Activated T-helper 1 cell treated with anti-CD3 and anti-CD28 coated beads, Interleukin-2, amount 50 U/mL, for 16 hours (primary cell): ENCODE measurements around the gene FNBP1L.
"Not testable (repeated sequence)": the region's sequence is repeated elsewhere in the genome, so short reads cannot be mapped to it uniquely, and the experiment has no call there.

Source experiments
- DNase-seq, 2 donors: peaks; one replicate each; pipeline ENCODE4 v3.0.0-alpha.2; 2020; ENCODE audit warnings: low read depth in 1 of 2, low spot score in 1 of 2

FNBP1L gene

DNA sequence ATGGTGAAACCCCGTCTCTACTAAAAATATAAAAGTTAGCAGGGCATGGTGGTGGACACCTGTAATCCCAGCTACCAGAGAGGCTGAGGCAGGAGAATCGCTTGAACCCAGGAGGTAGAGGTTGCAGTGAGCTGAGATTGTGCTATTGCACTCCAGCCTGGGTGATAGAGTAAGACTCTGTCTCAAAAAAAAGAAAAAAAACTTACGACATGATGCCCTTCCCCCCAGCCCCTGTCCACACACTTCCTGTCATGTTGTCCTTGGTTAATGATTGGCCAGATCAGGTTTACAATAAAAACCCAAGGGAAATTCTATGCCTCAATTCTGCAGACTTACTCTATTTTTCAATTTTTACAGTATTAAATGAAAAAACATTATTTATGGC, 143.4 kb downstream of the FNBP1L start:
- DNase-seq = not testable (repeated sequence)

DNA sequence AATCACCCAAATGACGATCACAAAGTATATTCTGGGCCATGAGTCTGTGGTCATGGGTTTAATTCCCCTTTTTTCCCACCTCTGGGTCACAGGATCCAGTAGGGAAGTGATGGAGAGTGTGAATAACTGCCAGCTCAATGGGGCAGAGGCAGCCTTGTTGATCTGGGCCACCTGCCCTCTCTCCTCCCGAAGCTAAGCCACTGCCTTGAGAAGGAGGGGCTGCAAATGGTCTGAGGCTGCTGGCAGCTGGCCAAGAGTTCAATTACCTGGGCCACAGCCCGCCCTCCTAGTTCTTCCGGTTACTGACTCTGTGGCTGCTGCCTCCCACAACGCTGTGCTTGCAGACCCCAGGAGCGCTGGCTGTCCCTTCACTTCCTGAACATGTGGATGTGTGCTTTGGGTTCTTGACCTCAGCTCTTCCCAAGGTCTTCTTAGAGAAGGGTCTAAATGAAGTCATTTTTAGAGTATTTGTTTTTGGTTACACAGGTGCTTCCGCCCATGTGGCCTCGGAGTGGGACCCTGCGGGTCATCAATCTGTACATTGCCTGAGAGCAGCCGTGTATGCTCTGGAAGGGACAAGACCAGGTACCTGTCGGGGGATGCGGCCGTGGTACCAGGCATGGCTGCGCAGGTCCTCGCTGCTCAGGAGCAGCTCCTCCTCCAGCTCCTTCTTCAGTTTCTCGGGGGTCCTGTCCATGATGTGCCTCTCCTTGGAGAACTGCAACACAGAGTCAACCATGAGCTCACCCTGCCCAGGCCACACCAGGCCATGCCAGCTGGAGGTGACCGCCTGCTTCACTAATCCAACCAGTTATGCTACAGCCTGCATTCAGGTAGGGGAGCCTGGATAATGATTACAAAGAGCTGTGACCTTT, 144.0 kb downstream of the FNBP1L start:
- no peak for DNase-seq

DNA sequence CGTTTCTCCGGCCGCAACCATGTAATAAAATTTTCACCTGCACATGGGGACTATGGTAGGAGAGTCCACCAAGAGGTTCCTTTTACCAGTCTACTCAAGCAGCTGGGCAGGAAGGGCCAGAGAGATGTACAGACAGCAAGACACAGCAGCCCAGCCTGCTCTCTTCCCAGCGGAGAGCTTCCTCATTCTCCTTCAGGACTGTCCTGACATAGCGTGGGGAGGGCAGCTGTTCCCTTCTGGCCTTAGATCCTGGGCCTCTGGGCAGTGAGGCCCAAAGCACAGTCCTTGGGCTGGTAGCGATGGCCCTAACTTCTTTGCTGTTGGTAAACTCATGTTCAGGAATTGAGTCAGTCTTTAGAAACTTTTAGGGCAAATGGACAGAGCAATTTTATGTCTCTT, 144.6 kb downstream of the FNBP1L start:
- DNase-seq = no peak

DNA sequence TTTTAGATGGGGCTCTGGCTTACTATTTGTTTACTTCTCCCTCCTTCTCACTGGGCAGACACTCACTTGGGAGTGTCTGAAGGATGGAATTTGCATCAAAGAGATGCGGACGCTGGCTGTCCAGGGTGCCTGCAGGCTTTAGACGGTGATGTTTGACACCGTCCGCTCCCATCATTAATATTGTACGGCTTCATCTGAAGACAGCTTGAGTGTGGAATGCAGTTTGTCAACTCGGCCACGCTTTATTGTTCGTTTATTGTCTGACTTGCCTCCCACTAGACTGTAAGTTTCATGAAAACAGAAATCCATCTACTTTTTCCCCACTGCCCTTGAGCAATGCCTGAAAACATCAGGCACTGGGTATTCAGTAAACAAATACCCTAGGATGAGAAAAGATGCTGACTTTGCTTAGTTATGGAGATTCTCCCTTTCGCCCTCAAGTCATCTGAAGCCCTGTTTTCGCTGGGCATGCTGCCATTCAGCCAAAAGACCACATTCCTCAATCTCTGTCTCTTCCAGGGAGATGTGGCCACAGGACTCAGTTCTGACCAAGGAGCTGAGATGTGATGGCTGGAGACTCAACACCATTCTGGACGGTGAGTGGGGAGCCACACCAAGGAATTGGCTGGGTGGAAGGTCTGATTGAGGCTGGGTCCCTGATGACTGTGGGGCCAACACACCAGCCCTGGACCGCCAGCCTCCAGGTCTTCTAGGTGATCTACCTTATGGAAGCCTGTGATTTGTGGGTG, 146.1 kb downstream of the FNBP1L start:
- DNase-seq = no peak

DNA sequence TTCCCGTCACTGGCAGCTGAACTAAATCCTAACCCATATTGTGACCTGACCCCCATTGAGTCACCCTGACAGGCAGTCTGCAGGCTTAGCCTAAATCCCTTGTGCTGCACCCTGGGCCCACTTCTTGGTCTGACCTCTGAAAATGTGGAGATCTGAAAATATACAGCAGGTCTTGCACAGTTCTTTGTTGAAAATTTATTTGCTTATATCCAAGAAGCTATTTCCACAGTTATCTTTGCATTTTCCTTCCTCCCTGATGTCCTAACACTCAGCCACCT, 146.6 kb downstream of the FNBP1L start:
- no peak for DNase-seq

DNA sequence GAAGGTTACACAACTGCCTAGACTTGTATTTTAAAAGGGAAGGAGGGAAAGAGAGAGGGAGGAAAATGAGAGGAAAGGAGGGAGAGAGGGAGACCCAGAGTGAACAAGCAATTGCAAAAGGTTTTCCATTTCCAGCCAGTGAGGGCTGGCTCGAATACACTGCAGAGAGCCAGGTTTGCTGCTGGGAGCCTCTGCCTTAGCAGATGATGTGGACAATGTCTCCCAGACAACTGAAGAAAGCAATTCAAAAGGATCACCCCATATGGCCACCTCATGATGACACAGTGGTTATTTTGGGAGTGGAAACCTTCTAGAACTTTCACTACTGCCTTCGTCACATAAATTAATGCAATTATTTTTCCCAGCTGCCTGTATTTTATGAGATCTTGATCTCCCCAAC, 147.3 kb downstream of the FNBP1L start:
- DNase-seq = no peak

DNA sequence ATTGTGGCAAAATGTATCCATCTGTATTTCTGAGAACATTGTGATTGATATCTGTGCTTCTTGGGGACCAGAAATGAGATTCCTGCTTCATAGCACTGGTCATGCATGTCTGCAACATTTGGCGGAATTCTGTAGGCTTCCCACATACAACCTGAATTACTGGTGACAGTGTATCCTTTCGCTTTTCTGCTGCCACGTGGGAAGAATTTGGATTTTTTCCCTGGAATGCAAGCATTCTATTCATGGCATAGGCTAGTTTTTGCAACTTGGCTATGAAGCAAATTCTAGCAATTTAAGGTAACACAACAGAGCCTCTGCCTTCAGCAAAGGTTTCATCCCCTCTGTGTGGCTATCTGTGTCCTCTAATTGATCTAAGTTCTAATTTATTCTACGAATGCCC, 147.8 kb downstream of the FNBP1L start:
- DNase-seq = no peak

DNA sequence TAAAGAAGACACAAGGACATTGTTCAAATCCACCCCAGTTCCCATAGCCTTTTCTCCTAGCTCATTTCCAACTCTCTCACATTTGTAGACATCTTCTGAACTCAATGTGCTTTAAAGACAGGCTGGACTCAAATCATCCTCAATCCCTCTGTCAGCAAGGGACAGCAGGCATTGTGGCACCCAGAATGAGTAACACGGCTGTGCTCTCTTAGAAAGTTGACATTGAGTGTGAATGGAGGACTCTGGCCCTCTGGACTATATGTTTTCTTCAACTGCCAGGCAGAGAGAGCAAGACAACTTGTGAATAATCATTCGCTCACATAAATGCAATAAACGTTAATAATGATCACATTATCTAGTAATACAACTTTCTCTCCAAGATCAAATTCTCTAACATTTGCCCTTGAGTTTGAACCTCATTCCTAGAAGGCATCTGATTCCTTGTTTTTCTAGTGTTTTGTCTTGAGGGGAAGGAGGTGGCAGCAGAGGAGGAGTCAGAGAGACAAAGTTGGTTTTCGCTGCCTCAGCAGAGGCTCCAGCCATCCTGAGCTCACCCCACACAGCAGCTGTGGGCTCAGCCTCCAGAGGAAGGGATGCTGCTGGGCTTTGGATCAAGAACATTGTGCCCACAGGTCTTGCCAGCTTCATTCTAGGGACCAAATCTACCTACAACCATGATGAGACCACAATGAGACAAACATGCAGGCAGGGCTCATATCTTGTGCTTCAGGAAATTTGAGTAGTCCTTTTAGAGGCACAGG, 148.6 kb downstream of the FNBP1L start:
- no peak for DNase-seq

DNA sequence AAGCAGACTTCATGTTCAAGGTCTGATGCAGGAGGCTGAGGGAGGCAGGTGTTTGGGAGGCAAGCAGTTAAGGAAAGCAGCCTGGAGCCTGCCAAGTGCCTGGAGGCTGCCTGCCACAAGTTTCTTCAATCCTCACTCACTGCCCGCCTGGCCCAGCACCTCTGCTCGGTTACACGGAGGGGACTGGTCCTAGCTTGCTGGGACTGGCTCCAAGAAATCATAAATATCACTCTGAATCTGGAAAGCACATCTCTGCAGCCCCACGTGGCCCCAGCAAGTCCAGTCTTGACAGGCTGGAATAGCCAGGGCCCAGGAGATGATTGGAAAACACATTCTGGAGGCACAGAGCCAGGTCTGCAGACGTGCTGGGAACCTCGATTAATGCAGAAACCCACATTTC, 149.8 kb downstream of the FNBP1L start:
- no peak for DNase-seq

DNA sequence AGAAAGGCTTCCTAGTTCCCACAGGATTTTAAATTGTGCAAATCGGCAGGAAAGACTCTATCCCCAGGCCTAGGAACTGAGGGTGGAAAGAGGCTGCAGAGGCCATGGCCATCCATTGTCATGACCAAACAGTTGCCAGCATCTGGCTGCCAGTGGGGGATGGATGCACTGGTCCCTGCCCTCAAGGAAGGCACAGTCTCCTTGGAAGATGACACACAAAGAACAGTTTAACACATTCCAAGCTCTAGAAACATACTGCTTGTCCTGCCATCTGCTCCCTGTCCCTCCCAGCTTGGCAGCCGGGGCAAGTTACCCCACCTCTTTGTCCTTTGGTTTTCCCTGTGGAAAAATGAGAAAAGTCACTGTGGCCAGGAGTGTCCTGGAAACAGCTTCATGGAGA, 150.5 kb downstream of the FNBP1L start:
- no peak for DNase-seq

DNA sequence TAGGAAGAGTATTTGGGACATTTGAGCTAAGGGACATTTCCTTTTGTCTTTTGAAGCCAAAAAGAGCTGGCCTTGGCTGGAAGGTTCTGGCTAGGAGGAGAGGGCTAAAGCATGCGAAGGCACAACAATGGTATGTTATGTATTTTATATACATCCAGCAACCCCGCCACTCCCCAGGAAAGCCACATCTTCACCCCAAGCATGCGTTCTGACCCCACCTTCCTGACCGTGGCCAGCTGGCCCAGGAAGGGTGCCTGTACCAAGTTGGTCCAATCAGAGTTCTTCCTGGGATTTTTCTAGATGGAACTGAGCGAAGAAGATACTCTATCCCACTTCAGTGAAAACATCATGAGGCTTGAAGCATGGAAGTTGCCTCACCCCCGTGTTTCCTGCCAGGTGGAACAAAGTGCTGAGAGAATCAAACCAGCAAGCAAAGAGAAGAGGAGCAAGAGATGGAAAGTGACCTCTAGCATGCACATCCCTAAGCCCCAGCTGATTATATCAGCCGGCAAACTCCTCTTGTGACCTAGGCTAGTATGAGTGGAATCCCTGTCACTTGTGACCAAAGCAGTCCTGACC, 151.0 kb downstream of the FNBP1L start:
- DNase-seq = no peak

DNA sequence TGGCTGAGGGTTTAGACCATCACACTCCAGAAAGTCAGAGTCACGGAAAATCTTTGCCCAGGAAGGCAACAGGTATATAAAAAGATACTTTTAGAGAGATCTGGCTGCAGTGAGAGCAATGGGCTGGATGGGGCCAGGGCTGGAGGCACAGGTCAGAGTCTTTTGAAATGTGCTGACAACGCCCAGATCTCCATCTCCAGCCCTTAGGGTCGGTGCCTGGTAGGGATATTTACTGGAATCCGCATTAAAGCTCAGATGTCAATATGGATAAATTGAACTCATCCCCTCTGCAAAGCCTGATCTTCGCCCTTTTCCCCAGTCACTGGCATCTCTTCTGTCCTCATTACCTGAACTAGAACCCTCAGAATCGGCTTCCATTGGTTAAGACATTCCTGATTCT, 151.6 kb downstream of the FNBP1L start:
- DNase-seq = no peak

DNA sequence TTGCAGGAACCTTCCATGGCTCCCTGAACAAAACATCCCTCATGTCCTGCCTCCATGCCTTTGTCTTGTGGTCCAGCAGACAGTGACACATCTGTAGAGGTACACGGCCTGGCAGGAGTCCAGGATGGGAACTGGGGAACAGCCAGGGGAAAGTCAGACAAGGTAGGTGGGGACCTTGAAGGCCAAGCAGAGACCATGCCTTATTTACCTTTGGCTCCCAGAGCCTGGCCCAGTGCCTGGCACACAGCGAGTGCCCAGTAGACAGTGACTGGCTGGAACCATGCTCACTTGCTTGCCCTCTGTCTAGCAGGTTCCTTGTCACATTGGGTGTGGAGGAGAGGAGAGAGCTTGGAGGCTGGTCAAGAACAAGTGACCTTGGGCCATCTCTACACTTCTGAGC, 152.7 kb downstream of the FNBP1L start:
- DNase-seq = no peak

DNA sequence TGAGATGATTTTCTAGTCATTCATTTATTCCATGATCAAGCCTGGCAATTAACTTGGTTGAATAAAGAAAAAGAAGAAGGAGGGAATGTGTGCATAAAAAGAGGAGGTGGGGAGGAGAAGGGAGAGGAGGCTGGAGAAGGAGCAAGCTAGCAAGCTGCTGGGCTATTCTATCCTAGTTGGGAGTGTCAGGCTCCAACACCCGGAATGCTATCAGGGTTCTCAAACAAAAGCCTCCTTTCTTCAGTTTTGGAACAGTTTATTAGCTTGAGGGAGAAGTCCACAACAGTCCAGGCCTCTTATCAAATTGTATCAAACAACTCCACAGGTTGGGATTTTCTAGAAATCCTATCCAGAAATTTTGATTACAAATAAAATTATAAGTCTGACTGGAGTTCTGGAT, 153.8 kb downstream of the FNBP1L start:
- DNase-seq = no peak

DNA sequence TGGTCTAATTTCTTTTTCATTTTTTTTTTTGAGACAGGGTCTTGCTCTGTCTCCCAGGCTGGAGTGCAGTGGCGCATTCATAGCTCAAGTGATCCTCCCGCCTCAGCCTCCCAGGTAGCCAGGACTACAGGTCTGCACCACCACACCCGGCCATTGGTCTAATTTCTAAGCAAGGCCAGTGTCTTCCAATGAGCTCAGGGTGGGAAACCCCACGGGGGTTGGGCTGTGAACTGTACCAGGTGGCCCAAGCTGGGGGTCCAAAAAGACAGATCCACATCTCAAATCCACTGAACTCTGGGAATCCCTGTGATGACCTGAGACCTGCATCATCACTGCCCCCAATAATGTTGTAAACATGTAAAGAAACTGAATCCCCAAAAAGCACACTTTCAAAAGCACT, 154.2 kb downstream of the FNBP1L start:
- DNase-seq = no peak

DNA sequence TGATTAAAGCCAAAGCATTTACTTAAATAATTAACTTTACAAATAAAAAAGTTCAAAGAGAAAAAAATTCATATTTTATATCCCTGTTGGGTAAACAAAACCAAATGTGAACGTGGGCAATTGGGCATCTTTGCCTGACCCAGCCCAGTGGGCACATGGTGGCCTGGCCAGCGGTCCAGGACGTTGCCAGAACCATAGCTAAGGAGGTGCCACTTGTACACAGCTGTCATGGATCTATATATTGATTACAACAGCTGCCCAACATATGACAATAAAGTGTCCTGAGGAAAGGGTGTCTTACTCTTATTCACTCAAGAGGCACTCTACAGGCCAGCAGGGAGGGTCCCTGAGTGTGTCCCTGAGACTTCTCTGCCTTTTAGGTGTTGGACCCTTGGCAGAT, 155.2 kb downstream of the FNBP1L start:
- no peak for DNase-seq

DNA sequence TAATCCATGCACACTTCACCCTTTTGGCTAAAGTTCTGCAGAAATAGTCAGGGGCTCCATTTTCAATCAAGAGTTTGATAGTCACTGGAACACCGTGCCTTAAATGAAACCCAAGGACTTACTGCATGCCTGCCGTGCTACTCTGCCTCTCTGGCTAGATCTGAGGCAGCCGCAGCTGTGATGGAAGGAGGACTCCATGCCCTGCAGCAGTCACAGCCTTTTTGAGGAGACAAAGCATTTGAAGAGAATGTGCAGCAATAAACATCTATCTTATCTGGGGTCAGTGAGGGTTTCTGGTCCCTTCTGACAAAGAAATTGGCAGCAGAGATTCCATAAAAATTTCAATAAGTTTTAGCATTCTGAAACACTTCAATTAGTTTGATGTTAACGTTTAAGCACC, 155.7 kb downstream of the FNBP1L start:
- no peak for DNase-seq
